Neural crest cell (in vitro differentiated cells): ENCODE results near the gene RAET1E. TPM values are rescaled to one million over a fixed set of nuclear protein-coding genes. Genes with fewer than 3 reads are reported as not detected.

Experiments used
- DNase-seq: peaks from one replicate; pipeline ENCODE4 v3.0.0; 2021; ENCODE audit warnings: low read depth, mixed read lengths, low spot score
- H3K27ac Mint-ChIP-seq: one replicate; pipeline ENCODE4 v1.8.0; 2021; ENCODE audit warnings: mild to moderate bottlenecking, mixed read lengths; ENCODE audit not compliant: unreplicated experiment
- H3K27me3 Mint-ChIP-seq: 2 replicates; pipeline ENCODE4 v1.8.0; 2021; ENCODE audit warnings: low read depth, mild to moderate bottlenecking, mixed read lengths
- H3K36me3 Mint-ChIP-seq: 2 replicates; pipeline ENCODE4 v1.8.0; 2021; ENCODE audit warnings: low read depth, mild to moderate bottlenecking, mixed read lengths
- H3K4me1 Mint-ChIP-seq: 2 replicates; pipeline ENCODE4 v1.8.0; 2021; ENCODE audit warnings: mixed read lengths
- H3K4me3 Mint-ChIP-seq: one replicate; pipeline ENCODE4 v1.8.0; 2021; ENCODE audit warnings: mild to moderate bottlenecking, mixed read lengths
- H3K9me3 Mint-ChIP-seq: 2 replicates; pipeline ENCODE4 v1.8.0; 2021; ENCODE audit warnings: mixed read lengths
- CTCF ChIP-seq: fragments of 200-600 bp; sonication (generic); conservative IDR thresholded peaks from 2 replicates; pipeline ENCODE4 v1.5.0; 2021; ENCODE audit warnings: antibody characterized with exemption, mild to moderate bottlenecking
- total RNA-seq: library from RNA; stranded (reverse); gene quantifications from 2 replicates; pipeline ENCODE4 v1.2.1, GENCODE V29; 2021

RAET1E gene
- total RNA-seq, 1 donor from 2014 or later, result not detected

GRCh38 chr6:149899486-149899885 is 1.6 kb upstream of the RAET1E start:
- Mint-ChIP-seq H3K4me3 (no peak overlapping the region), H3K27ac (no peak overlapping the region), H3K27me3 (peaks cover 8% of the 10 kb centered on the region), H3K4me1 (no peaks in the 10 kb centered on the region), H3K36me3 (no peaks in the 10 kb centered on the region), H3K9me3 (no peaks in the 10 kb centered on the region)
- DNase-seq, result no peak
- no peak for TF ChIP-seq CTCF

GRCh38 chr6:149898966-149899365 is 1.1 kb upstream of the RAET1E start:
- Mint-ChIP-seq H3K27ac (peak overlapping the region; percentile 47), H3K4me3 (no peak overlapping the region)

GRCh38 chr6:149897015-149897697 is 757 bp downstream of the RAET1E start:
- no peak for DNase-seq
- TF ChIP-seq CTCF, result no peak
- no peaks in the 10 kb centered on the region for H3K9me3 Mint-ChIP-seq
- H3K27me3 Mint-ChIP-seq, result peaks cover 26% of the 10 kb centered on the region
- H3K27ac Mint-ChIP-seq, result no peak overlapping the region
- no peaks in the 10 kb centered on the region for H3K36me3 Mint-ChIP-seq
- H3K4me1 Mint-ChIP-seq, result no peaks in the 10 kb centered on the region
- no peak overlapping the region for H3K4me3 Mint-ChIP-seq

More at GRCh38 chr6:149898966-149899365, 1.1 kb upstream of the RAET1E start:
- no peak for TF ChIP-seq CTCF
- H3K9me3 Mint-ChIP-seq, result no peaks in the 10 kb centered on the region
- H3K36me3 Mint-ChIP-seq, result no peaks in the 10 kb centered on the region
- no peaks in the 10 kb centered on the region for H3K4me1 Mint-ChIP-seq
- DNase-seq, result no peak
- H3K27me3 Mint-ChIP-seq, result peaks cover 12% of the 10 kb centered on the region

GRCh38 chr6:149896491-149896890 is 1.4 kb downstream of the RAET1E start:
- H3K4me1 Mint-ChIP-seq, result no peaks in the 10 kb centered on the region

GRCh38 chr6:149895833-149896271 is 2.1 kb downstream of the RAET1E start:
- peaks cover 26% of the 10 kb centered on the region for H3K27me3 Mint-ChIP-seq
- no peak overlapping the region for H3K4me3 Mint-ChIP-seq
- no peak for DNase-seq
- no peak overlapping the region for H3K27ac Mint-ChIP-seq
- TF ChIP-seq CTCF, result no peak
- H3K36me3 Mint-ChIP-seq, result no peaks in the 10 kb centered on the region
- H3K4me1 Mint-ChIP-seq, result no peaks in the 10 kb centered on the region
- H3K9me3 Mint-ChIP-seq, result no peaks in the 10 kb centered on the region

More at GRCh38 chr6:149896491-149896890, 1.4 kb downstream of the RAET1E start:
- H3K27me3 Mint-ChIP-seq, result peaks cover 26% of the 10 kb centered on the region
- TF ChIP-seq CTCF, result no peak
- H3K9me3 Mint-ChIP-seq, result no peaks in the 10 kb centered on the region
- DNase-seq, result no peak
- no peak overlapping the region for H3K4me3 Mint-ChIP-seq
- no peak overlapping the region for H3K27ac Mint-ChIP-seq
- H3K36me3 Mint-ChIP-seq, result no peaks in the 10 kb centered on the region
